Nephron (organoid): ENCODE results near the gene ZNF784.

Source experiments
- H3K27ac Mint-ChIP-seq, 3 experiments: 2 replicates each; pipeline ENCODE4 v1.8.0; 2020; ENCODE audit warnings: mixed read lengths in 3 of 3, mild to moderate bottlenecking in 2 of 3, moderate library complexity in 1 of 3
- H3K27me3 Mint-ChIP-seq: 2 replicates; pipeline ENCODE4 v1.8.0; 2021; ENCODE audit warnings: low read depth, mild to moderate bottlenecking, moderate library complexity, mixed read lengths
- H3K36me3 Mint-ChIP-seq: 2 replicates; pipeline ENCODE4 v1.8.0; 2020; ENCODE audit warnings: low read depth, mixed read lengths
- H3K4me1 Mint-ChIP-seq: 2 replicates; pipeline ENCODE4 v1.8.0; 2020; ENCODE audit warnings: mixed read lengths
- H3K4me3 Mint-ChIP-seq, 3 experiments: 2 replicates each; pipeline ENCODE4 v1.8.0; 2020; ENCODE audit warnings: mild to moderate bottlenecking in 3 of 3, mixed read lengths in 3 of 3, moderate library complexity in 2 of 3
- H3K9me3 Mint-ChIP-seq: 2 replicates; pipeline ENCODE4 v1.8.0; 2020; ENCODE audit warnings: mixed read lengths
- TF ChIP-seq, protein P1 (sequence below), 3 experiments: fragments of 200-600 bp; sonication (generic); IDR thresholded peaks; one replicate each; pipeline ENCODE4 v1.5.0; 2021; ENCODE audit warnings: antibody characterized with exemption in 3 of 3; ENCODE audit not compliant: unreplicated experiment in 3 of 3

Gene ZNF784

DNA sequence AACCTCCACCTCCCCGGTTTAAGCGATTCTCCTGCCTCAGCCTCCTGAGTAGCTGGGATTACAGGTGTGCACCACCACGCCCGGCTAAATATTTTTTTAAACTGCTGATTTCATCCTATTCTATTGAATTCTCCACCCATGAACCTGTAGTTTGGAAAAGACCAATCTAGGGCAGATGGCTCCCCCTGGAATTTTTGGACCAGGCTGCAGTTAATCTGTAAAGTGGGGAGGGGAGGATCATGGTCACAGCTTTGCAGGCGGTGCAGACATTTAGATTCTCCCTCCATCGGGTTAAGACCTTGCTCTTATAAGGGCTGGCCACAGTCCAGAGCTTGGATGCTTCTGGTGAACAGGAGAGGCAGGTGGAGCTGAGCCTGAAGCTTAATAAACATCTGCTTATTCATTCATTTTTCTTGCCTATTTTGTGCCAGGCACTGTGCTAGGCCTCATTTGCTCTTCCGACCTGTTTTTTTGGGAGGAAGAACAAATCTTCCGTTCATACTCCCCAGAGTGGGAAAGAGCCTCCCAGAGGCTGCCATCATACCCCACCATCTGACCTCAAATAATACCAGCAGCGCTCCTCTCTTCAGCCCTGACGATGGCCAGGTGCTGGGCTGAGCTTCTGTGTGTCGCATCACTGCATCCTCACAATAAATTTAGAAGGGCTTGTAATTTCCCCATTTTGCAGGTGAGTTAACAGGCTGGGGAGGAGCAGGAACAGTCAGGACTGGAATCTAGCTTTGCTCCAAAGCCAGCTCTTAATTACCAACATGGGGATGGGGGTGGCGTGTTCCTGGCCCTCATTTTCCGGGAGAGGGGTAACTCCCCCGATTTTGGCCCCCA lies 22.7 kb upstream of the ZNF784 start:
- TF ChIP-seq, protein P1, sequence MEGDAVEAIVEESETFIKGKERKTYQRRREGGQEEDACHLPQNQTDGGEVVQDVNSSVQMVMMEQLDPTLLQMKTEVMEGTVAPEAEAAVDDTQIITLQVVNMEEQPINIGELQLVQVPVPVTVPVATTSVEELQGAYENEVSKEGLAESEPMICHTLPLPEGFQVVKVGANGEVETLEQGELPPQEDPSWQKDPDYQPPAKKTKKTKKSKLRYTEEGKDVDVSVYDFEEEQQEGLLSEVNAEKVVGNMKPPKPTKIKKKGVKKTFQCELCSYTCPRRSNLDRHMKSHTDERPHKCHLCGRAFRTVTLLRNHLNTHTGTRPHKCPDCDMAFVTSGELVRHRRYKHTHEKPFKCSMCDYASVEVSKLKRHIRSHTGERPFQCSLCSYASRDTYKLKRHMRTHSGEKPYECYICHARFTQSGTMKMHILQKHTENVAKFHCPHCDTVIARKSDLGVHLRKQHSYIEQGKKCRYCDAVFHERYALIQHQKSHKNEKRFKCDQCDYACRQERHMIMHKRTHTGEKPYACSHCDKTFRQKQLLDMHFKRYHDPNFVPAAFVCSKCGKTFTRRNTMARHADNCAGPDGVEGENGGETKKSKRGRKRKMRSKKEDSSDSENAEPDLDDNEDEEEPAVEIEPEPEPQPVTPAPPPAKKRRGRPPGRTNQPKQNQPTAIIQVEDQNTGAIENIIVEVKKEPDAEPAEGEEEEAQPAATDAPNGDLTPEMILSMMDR (IDR thresholded peaks at IDR 0.05; ENCODE audit: unreplicated experiment in 3 of 3), result no peak
- Mint-ChIP-seq H3K27ac (peak overlapping the region; percentile 92 to 97 (median 93)), H3K36me3 (peaks cover 22% of the 10 kb centered on the region), H3K4me3 (peak overlapping the region; percentile 92 to 94 (median 93)), H3K27me3 (no peaks in the 10 kb centered on the region), H3K4me1 (peaks cover 46% of the 10 kb centered on the region), H3K9me3 (no peaks in the 10 kb centered on the region)

DNA sequence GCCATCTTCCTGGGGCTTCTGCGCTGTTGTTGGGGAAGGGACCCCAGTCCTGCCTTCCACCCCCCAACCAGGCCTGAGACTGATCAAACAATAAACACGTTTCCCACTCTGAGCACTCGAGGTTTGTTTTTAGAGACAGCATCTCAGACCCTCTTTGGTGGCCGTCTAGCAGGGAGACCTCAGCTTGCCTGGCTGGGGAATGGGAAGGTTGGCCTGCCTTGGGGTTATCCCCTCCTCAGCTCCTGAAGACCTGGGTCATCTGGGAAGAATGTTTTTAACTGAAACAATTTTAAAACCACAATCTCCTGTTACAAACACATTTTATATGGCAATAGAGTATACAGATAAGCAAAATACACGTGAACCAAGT lies 21.1 kb upstream of the ZNF784 start:
- peaks cover 50% of the 10 kb centered on the region for H3K4me1 Mint-ChIP-seq
- peaks cover 15% of the 10 kb centered on the region for H3K36me3 Mint-ChIP-seq
- TF ChIP-seq, protein P1 (IDR thresholded peaks at IDR 0.05; ENCODE audit: unreplicated experiment in 3 of 3), result no peak
- H3K9me3 Mint-ChIP-seq, result no peaks in the 10 kb centered on the region
- H3K4me3 Mint-ChIP-seq, result peak overlapping the region; percentile 62 to 82 (median 78)
- peak overlapping the region in 2 of 3 experiments; percentile 45 to 55 for H3K27ac Mint-ChIP-seq
- H3K27me3 Mint-ChIP-seq, result no peaks in the 10 kb centered on the region

DNA sequence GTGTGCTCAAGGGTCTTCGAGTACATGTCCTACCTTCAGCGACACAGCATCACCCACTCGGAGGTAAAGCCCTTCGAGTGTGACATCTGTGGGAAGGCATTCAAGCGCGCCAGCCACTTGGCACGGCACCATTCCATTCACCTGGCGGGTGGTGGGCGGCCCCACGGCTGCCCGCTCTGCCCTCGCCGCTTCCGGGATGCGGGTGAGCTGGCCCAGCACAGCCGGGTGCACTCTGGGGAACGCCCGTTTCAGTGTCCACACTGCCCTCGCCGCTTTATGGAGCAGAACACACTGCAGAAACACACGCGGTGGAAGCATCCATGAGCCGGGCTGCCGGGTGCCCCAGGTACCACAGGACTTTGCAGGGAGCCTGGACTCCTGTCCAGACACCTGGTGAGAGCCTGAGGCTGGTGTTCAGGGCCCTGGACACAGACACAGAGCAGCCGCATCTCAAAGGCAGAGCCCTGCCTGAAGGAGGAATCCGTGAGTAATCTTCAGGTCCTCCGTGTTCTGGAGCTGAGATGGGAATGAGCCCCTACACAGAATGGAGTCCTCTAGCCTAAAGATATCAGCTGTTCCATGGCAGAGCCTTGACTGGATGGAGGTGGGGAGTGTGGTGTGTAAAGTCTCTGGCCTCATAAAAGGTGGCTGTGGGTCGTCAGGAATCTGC lies 20.6 kb upstream of the ZNF784 start:
- H3K36me3 Mint-ChIP-seq, result peaks cover 14% of the 10 kb centered on the region
- TF ChIP-seq, protein P1 (IDR thresholded peaks at IDR 0.05; ENCODE audit: unreplicated experiment in 3 of 3), result no peak
- peak overlapping the region in 2 of 3 experiments; percentile 45 to 84 for H3K27ac Mint-ChIP-seq
- no peaks in the 10 kb centered on the region for H3K27me3 Mint-ChIP-seq
- H3K9me3 Mint-ChIP-seq, result no peaks in the 10 kb centered on the region
- peaks cover 48% of the 10 kb centered on the region for H3K4me1 Mint-ChIP-seq
- H3K4me3 Mint-ChIP-seq, result peak overlapping the region; percentile 91 to 94 (median 92)

DNA sequence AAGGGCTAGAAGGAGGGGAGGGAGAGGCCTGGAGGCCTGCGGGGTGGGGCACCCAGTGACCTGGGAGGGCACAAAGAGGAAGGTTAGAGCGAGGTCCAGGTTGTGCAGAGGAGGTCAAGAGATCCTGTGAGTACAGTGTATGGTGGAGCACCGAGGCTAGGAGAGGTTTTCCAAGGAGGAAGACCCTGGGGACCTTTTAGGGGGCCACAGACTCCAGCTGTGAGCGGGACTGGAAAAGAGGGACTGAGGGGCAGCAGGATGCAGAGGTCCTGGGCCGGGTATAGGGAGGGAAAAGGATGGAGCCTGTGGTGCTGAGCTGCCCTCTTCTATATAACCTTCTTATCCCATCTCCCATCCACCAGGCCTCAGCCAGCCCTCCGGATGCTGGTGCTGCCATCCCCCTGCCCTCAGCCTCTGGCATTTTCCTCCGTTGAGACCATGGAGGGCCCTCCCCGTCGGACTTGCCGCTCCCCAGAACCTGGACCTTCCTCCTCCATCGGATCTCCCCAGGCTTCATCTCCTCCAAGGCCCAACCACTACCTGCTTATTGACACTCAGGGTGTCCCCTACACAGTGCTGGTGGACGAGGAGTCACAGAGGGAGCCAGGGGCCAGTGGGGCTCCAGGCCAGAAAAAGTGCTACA lies 19.9 kb upstream of the ZNF784 start:
- Mint-ChIP-seq H3K9me3 (no peaks in the 10 kb centered on the region), H3K27me3 (no peaks in the 10 kb centered on the region), H3K4me1 (peaks cover 43% of the 10 kb centered on the region), H3K36me3 (peaks cover 14% of the 10 kb centered on the region), H3K4me3 (peak overlapping the region; percentile 91 to 94 (median 92)), H3K27ac (peak overlapping the region; percentile 84 to 93 (median 92))
- TF ChIP-seq, protein P1 (IDR thresholded peaks at IDR 0.05; ENCODE audit: unreplicated experiment in 3 of 3), result no peak

DNA sequence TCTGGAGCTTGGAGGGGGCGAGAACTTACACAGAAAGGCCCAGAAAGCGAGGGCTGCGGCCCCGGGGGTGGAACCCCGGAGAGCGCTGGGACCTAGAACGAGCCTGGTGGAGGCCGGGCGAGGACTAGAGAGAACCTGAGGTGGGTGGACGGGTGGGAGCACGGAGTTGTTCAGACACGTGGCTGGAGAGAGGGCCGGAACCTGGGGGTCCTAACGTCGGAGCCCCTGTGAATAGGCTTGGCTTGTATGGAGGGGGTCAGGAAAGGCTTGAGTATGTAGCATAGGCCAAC lies 19.5 kb upstream of the ZNF784 start:
- Mint-ChIP-seq H3K27me3 (no peaks in the 10 kb centered on the region), H3K4me3 (peak overlapping the region; percentile 91 to 94 (median 92)), H3K27ac (peak overlapping the region; percentile 84 to 93 (median 92)), H3K4me1 (peaks cover 47% of the 10 kb centered on the region), H3K36me3 (peaks cover 17% of the 10 kb centered on the region), H3K9me3 (no peaks in the 10 kb centered on the region)
- TF ChIP-seq, protein P1 (IDR thresholded peaks at IDR 0.05; ENCODE audit: unreplicated experiment in 3 of 3), result no peak
